NCI-H1930 (cell line): ENCODE results near the gene RAB3C.
"Not testable (repeated sequence)": the region's sequence is repeated elsewhere in the genome, so short reads cannot be mapped to it uniquely, and the experiment has no call there.

Experiments used
- DNase-seq, 2 experiments: peaks; one replicate each; lab custom pipeline; 2025; lab: John Stamatoyannopoulos, UW

Gene RAB3C

GRCh38 chr5:58675341-58675740, 92.5 kb downstream of the RAB3C start:
- DNase-seq: no peak

- no peak for DNase-seq
Observed at GRCh38 chr5:58677650-58678049, 94.8 kb downstream of the RAB3C start.

GRCh38 chr5:58680503-58680902, 97.6 kb downstream of the RAB3C start:
- DNase-seq: no peak

DNA sequence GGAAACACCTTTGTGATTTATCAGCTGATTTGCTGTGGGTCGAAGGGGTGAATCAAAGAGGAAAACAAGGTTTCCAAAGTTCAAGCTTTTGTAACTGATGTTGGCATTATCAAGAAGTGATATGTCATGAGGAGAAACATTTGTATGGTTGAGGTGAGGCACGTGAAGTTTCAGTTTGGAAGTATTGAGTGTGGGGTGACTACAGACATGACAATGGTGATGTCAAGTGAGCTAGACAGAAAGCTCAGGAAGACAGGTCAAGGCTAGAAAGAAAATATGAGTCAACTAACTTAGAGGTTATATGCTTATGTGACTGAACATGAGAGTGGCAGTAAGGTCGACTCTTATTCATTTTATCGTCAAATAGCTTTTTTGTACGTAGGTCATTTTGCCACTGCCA, 99.1 kb downstream of the RAB3C start:
- DNase-seq: no peak

DNA sequence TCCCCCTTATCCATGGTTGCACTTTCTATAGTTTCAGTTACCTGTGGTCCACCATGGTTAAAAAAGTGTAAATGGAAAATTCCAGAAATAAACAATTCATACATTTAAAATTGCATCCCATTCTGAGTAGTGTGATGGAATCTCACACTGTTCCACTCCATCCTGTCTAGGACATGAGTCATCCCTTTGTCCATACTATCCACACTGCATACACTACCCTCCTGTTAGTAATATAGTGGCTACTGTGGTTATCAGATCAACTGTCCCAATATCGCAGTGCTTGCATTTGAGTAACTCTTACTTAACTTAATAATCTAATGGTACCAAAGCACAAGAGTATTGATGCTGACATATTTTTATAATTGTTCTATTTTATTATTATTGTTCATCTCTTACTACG, 100.7 kb downstream of the RAB3C start:
- DNase-seq: no peak

DNA sequence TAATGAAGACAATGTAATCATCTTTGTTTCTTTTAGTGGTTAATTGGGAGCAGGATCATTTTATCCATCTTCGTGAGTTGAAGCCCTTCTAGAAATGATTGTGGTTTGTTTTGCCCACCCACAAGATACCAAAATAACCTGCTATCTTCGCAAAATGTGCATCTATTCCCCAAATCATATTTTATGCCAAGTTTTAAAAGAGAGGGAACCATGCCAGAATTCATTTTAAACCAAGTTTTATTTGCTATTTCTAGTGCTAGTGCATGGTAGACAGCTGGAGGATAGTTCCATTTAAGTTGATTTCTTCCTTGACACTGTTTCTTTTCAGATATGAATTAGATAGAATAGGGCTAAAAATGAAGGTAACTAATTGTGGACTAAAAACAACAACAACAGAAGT, 104.2 kb downstream of the RAB3C start:
- DNase-seq: no peak

- no peak for DNase-seq
Observed at GRCh38 chr5:58687595-58687994, 104.7 kb downstream of the RAB3C start.

- DNase-seq: not testable (repeated sequence)
Observed at GRCh38 chr5:58699088-58699761, 116.3 kb downstream of the RAB3C start.

GRCh38 chr5:58699762-58700118, 116.9 kb downstream of the RAB3C start:
- DNase-seq: no peak

DNA sequence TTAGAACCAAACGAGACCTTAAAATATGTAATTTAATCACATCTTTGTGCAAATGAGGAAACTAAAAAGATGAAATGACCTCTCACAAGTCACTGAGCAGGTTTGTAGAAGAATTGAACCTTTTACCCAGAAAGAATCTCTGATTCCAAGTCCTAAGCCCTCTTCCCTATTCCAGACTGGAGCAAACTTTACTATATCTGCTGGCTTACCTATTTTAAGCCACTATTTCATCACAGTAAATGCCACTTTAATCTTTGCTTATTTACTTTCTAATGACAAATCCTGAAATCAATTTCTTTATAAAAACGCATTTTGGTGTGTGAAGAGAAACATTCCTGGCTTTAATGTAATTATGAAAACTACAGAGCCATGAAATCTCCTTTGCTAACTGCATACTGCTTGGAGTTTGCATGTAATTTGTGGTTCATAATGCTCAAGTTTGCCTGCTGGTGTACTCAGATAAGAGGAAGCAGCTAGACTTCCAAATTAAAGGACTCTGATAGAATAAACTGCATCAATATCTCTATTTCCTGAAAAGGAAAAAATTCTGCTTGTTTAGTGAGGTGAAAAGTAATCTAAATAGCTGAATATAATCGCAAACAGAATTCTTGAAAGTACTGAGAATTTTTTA, 121.2 kb downstream of the RAB3C start:
- no peak for DNase-seq

DNA sequence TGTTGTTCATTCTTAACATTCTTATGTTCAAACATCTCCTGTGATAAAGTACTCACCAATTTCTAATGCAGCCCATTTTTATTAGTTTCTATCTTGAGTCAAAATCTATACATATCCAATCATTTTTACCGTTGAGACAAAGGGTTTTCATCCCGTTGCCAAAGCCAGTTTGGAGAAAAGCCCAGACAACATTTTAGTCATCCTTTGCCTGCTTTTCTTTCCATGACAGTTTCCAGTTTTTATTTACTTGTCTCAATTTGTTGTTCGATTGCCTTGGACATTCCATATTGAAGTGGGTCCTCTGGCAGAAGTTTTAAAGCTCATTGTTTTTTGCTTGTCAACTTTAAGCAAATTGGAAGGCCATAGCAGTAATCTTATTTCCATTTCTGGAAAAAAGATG, 123.9 kb downstream of the RAB3C start:
- no peak for DNase-seq

DNA sequence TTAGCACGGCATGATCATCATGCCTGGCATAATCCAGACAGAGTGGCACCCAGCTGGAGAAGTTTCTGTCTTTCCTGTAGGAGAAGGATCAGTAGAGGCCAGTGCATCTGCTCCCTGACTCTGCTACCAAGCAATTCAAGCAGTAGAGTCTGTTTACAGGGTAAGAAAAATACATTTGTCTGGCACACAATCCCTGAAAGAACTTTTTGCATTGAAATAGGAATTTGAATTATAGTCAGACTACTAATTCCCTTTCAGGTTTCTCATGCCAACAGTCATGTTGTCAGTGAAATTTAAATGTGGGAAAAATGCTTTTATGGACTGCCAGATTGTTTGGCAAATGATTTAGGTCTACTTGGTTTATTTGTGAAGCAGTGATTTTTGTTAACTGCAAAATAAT, 125.6 kb downstream of the RAB3C start:
- DNase-seq: no peak

- not testable (repeated sequence) for DNase-seq
Observed at GRCh38 chr5:58710425-58710824, 127.5 kb downstream of the RAB3C start.

DNA sequence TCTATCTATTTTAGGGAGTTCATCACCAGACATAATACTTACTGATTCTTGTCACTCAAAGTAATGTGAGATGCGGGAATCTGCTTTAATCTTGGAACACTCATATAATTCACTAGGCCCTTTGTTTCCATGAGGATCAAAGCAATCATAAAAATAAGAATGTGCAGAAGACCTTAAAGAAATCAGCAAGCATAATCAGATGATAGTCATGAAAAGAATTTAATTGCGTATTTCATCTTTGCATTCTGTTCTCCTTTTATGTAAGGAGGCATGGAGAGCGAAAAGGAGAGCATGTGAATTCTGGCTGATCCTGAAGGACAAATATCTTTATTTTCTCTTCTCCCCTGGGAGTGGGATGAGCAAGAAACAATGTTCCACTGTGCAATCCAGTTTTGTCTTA, 128.0 kb downstream of the RAB3C start:
- no peak for DNase-seq

- DNase-seq: no peak
Observed at GRCh38 chr5:58711965-58712364, 129.1 kb downstream of the RAB3C start.

- no peak for DNase-seq
Observed at GRCh38 chr5:58714046-58714445, 131.2 kb downstream of the RAB3C start.

DNA sequence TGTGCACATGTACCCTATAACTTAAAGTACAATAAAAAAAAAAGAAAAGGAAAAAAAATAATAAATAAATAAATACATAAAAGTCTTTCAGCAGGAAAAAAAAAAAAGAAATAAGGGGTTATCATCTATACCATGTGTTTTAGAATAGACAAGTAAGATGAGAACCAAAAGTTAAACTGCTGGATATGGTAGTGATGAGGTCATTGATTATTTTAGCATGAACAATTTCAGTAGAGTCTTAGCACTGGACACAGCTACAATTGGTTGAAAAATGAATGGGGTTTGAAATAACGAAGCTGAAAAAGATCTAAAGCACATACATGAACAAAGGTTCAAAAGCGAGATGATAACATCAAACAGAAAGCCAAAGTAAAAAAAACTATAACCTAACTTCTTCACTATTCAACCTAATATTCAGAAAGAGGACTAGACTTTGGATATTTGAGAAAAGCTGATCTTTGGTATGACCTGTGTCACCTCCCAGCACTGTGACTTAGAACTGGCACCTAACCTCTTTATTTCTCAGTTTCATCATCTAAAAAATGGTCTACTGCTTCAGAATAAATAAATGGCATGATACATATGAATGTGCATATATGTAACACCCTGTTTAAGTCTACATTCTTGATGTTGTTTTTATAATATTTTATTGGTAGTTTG, 133.3 kb downstream of the RAB3C start:
- DNase-seq: no peak

- no peak for DNase-seq
Observed at GRCh38 chr5:58716713-58717112, 133.8 kb downstream of the RAB3C start.

GRCh38 chr5:58717303-58718007, 134.6 kb downstream of the RAB3C start:
- DNase-seq: no peak

- DNase-seq: no peak
Observed at GRCh38 chr5:58718269-58718978, 135.5 kb downstream of the RAB3C start.

GRCh38 chr5:58722160-58722559, 139.3 kb downstream of the RAB3C start:
- DNase-seq: no peak

DNA sequence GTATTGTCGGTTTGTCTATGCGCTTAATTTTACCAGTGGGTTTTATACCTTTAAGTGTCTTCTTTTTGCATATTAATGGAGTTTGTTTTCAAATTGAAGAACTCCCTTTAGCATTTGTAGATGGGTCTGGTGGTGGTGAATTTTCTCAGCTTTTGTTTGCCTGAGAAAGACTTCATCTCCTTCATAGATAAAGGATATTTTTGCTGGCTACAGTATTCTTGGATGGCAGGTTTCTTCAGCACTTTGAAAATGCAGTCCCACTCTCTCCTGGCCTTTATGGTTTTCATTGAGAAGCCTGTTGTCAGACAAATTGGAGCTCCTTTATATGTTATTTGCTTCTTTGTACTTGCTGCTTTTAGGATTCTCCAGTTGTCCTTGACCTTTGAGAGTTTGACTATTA, 142.1 kb downstream of the RAB3C start:
- DNase-seq: no peak
